Pons (tissue), 1 donor: ENCODE data around the gene MCC.

Experiments used
- DNase-seq: peaks from one replicate; pipeline ENCODE4 v3.0.0-alpha.2; 2016; ENCODE audit warnings: low spot score

The MCC gene

GRCh38 chr5:113031104-113031503, 457.1 kb downstream of the MCC start:
- no peak for DNase-seq

- DNase-seq = no peak
Observed at GRCh38 chr5:113029614-113030013, 458.6 kb downstream of the MCC start.

GRCh38 chr5:113027431-113027830, 460.8 kb downstream of the MCC start:
- DNase-seq = no peak

- no peak for DNase-seq
Observed at GRCh38 chr5:113027015-113027414, 461.2 kb downstream of the MCC start.

- no peak for DNase-seq
Observed at GRCh38 chr5:113026211-113026610, 462.0 kb downstream of the MCC start.

GRCh38 chr5:113025596-113025995, 462.7 kb downstream of the MCC start:
- DNase-seq = no peak

- DNase-seq = no peak
Observed at GRCh38 chr5:113024076-113024697, 464.1 kb downstream of the MCC start.

GRCh38 chr5:113022661-113023060, 465.6 kb downstream of the MCC start:
- DNase-seq = no peak

GRCh38 chr5:113020461-113021273, 467.6 kb downstream of the MCC start:
- DNase-seq = no peak

GRCh38 chr5:113017881-113018635, 470.2 kb downstream of the MCC start:
- no peak for DNase-seq

GRCh38 chr5:113005454-113005853, 482.8 kb downstream of the MCC start:
- DNase-seq = no peak

GRCh38 chr5:113003763-113004162, 484.5 kb downstream of the MCC start:
- no peak for DNase-seq

- no peak for DNase-seq
Observed at GRCh38 chr5:113002423-113002822, 485.8 kb downstream of the MCC start.

GRCh38 chr5:113000466-113000865, 487.8 kb downstream of the MCC start:
- DNase-seq = no peak

- no peak for DNase-seq
Observed at GRCh38 chr5:112998296-112998695, 490.0 kb downstream of the MCC start.

GRCh38 chr5:112996830-112997374, 491.4 kb downstream of the MCC start:
- DNase-seq = no peak

GRCh38 chr5:112995764-112996618, 492.3 kb downstream of the MCC start:
- peak; percentile 80 for DNase-seq

GRCh38 chr5:112986224-112986623, 502.0 kb downstream of the MCC start:
- DNase-seq = no peak

- no peak for DNase-seq
Observed at GRCh38 chr5:112983363-112983762, 504.9 kb downstream of the MCC start.

GRCh38 chr5:112979723-112980122, 508.5 kb downstream of the MCC start:
- DNase-seq = no peak

GRCh38 chr5:112978836-112979235, 509.4 kb downstream of the MCC start:
- no peak for DNase-seq

GRCh38 chr5:112977440-112977861, 510.8 kb downstream of the MCC start:
- peak; percentile 28 for DNase-seq
